GM12872 (cell line): ENCODE results near the gene STX10.

ENCODE experiments used
- CTCF ChIP-seq: IDR thresholded peaks from 3 replicates; pipeline ENCODE4 v1.5.1; 2011; ENCODE audit warnings: low read depth, mild to moderate bottlenecking, low read length, moderate library complexity; ENCODE audit not compliant: insufficient read depth

Gene STX10

GRCh38 chr19:13176345-13176744, 26.2 kb upstream of the STX10 start:
- no peak for TF ChIP-seq CTCF

GRCh38 chr19:13173139-13173737, 23.1 kb upstream of the STX10 start:
- no peak for TF ChIP-seq CTCF

- TF ChIP-seq CTCF: no peak
These were observed 22.4 kb upstream of the STX10 start for GRCh38 chr19:13172346-13173138.

- no peak for TF ChIP-seq CTCF
These were observed 21.0 kb upstream of the STX10 start for GRCh38 chr19:13171146-13171545.

- TF ChIP-seq CTCF: no peak
These were observed 19.6 kb upstream of the STX10 start for GRCh38 chr19:13169769-13170168.

- TF ChIP-seq CTCF: no peak
These were observed 15.2 kb upstream of the STX10 start for GRCh38 chr19:13165162-13165997.
